Measurements from ENCODE around the gene MYO5B.

Gene MYO5B

DNA sequence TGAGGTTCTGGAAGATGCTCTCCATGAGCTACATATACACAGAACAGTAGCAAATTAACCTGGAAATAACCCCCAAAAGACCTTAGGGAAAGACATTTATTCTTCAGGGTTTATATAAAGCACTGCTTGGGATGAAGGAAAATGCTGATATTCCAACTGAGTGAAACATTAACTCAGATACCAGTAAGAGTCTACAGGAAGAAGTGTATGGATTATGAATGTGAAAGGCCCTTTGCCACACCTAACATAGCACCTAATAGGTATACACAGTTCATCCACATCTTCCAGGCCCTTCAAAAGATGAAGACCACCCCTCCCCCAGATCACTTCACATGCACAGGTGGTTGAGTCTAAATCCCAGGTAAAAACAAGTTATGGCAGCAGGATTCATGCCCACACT, 50.4 kb downstream of the MYO5B start:
- no peaks in the 10 kb centered on the region for H3K79me2 ChIP-seq (ENCODE audit: insufficient read depth, low read length)
- H3K4me2 ChIP-seq (ENCODE audit: insufficient read depth, low read length): no peak overlapping the region
- ATAC-seq (ENCODE audit: insufficient read depth, low read depth) (no peak), DNase-seq (no peak)
- H3K4me1 ChIP-seq (ENCODE audit: insufficient read depth, low read length): no peaks in the 10 kb centered on the region
- H3K9ac ChIP-seq (ENCODE audit: low read depth, low read length): no peak overlapping the region
- no peaks in the 10 kb centered on the region for H3K27me3 ChIP-seq (ENCODE audit: insufficient read depth, low read length, poor library complexity)
- H4K20me1 ChIP-seq (ENCODE audit: insufficient read depth, low read length): no peaks in the 10 kb centered on the region
- H3K36me3 ChIP-seq (ENCODE audit: insufficient read depth, low read length): no peaks in the 10 kb centered on the region
- no peaks in the 10 kb centered on the region for H3K9me3 ChIP-seq (ENCODE audit: insufficient read depth, low read length, severe bottlenecking)
- no peak overlapping the region for H2AFZ ChIP-seq (ENCODE audit: low read depth, low read length)
- H3K4me3 ChIP-seq (ENCODE audit: low read depth in 1 of 2, low read length in 2 of 2): no peak overlapping the region
- H3K27ac ChIP-seq (ENCODE audit: low read length): no peak overlapping the region
- no peak for TF ChIP-seq EZH2 (IDR thresholded peaks at IDR 0.05; ENCODE audit: borderline replicate concordance, low read depth, low read length, severe bottlenecking)
- TF ChIP-seq, protein P1, sequence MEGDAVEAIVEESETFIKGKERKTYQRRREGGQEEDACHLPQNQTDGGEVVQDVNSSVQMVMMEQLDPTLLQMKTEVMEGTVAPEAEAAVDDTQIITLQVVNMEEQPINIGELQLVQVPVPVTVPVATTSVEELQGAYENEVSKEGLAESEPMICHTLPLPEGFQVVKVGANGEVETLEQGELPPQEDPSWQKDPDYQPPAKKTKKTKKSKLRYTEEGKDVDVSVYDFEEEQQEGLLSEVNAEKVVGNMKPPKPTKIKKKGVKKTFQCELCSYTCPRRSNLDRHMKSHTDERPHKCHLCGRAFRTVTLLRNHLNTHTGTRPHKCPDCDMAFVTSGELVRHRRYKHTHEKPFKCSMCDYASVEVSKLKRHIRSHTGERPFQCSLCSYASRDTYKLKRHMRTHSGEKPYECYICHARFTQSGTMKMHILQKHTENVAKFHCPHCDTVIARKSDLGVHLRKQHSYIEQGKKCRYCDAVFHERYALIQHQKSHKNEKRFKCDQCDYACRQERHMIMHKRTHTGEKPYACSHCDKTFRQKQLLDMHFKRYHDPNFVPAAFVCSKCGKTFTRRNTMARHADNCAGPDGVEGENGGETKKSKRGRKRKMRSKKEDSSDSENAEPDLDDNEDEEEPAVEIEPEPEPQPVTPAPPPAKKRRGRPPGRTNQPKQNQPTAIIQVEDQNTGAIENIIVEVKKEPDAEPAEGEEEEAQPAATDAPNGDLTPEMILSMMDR (IDR thresholded peaks at IDR 0.05; ENCODE audit: borderline replicate concordance, extremely low read depth, low read length, poor library complexity, severe bottlenecking): no peak

DNA sequence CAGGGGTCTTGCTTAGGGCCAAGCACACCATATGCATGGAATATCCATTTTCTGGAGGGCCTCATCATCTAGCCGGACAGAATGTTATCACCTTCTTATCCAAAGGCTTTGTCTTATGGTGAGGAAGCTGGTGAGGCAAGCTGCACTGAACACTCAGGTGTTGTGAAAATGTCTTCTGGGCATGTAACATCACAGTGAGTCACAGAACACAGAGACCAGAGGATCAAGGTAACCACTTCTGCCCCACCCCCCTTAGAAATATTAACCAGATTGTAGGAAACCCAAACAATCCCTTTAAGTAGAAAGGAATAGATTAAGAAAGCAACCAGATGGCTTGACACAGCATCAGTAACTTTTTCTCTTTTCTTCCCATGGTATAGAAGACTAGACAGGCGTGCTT, 51.1 kb downstream of the MYO5B start:
- ATAC-seq (ENCODE audit: insufficient read depth, low read depth): no peak
- Histone ChIP-seq H3K27ac (ENCODE audit: low read length) (no peak overlapping the region), H3K4me2 (ENCODE audit: insufficient read depth, low read length) (no peak overlapping the region), H4K20me1 (ENCODE audit: insufficient read depth, low read length) (no peaks in the 10 kb centered on the region), H3K36me3 (ENCODE audit: insufficient read depth, low read length) (no peaks in the 10 kb centered on the region), H3K27me3 (ENCODE audit: insufficient read depth, low read length, poor library complexity) (no peaks in the 10 kb centered on the region), H3K4me1 (ENCODE audit: insufficient read depth, low read length) (no peaks in the 10 kb centered on the region), H2AFZ (ENCODE audit: low read depth, low read length) (no peak overlapping the region), H3K9ac (ENCODE audit: low read depth, low read length) (no peak overlapping the region), H3K4me3 (ENCODE audit: low read depth in 1 of 2, low read length in 2 of 2) (no peak overlapping the region), H3K79me2 (ENCODE audit: insufficient read depth, low read length) (no peaks in the 10 kb centered on the region), H3K9me3 (ENCODE audit: insufficient read depth, low read length, severe bottlenecking) (no peaks in the 10 kb centered on the region)
- no peak for TF ChIP-seq EZH2 (IDR thresholded peaks at IDR 0.05; ENCODE audit: borderline replicate concordance, low read depth, low read length, severe bottlenecking)
- TF ChIP-seq, protein P1 (IDR thresholded peaks at IDR 0.05; ENCODE audit: borderline replicate concordance, extremely low read depth, low read length, poor library complexity, severe bottlenecking): no peak
- no peak for DNase-seq

DNA sequence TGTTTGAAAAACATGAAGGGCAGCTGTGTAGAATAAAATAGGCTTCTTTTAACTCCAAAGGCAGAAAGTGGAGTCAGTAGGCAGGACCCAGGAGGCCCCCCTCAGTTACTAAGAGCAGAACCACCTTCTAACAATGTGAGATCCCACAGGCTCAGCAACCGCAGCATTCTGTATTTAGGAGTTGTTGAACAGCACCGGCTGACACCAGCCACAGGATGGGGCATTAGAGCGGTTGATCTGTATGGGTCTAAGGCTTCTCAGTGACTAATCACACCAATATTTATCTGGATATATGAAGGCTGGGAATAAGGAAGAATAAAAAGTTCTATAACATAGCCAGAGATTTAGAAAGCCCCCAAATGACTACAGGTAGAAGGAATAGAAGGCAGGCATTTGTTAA, 51.7 kb downstream of the MYO5B start:
- no peak overlapping the region for H3K4me2 ChIP-seq (ENCODE audit: insufficient read depth, low read length)
- H4K20me1 ChIP-seq (ENCODE audit: insufficient read depth, low read length): no peaks in the 10 kb centered on the region
- no peaks in the 10 kb centered on the region for H3K79me2 ChIP-seq (ENCODE audit: insufficient read depth, low read length)
- H3K27me3 ChIP-seq (ENCODE audit: insufficient read depth, low read length, poor library complexity): no peaks in the 10 kb centered on the region
- H3K36me3 ChIP-seq (ENCODE audit: insufficient read depth, low read length): no peaks in the 10 kb centered on the region
- no peaks in the 10 kb centered on the region for H3K4me1 ChIP-seq (ENCODE audit: insufficient read depth, low read length)
- H3K4me3 ChIP-seq (ENCODE audit: low read depth in 1 of 2, low read length in 2 of 2): no peak overlapping the region
- H3K9me3 ChIP-seq (ENCODE audit: insufficient read depth, low read length, severe bottlenecking): no peaks in the 10 kb centered on the region
- H3K27ac ChIP-seq (ENCODE audit: low read length): no peak overlapping the region
- H3K9ac ChIP-seq (ENCODE audit: low read depth, low read length): no peak overlapping the region
- H2AFZ ChIP-seq (ENCODE audit: low read depth, low read length): no peak overlapping the region
- ATAC-seq (ENCODE audit: insufficient read depth, low read depth) (no peak), DNase-seq (no peak)
- no peak for TF ChIP-seq EZH2 (IDR thresholded peaks at IDR 0.05; ENCODE audit: borderline replicate concordance, low read depth, low read length, severe bottlenecking)
- TF ChIP-seq, protein P1 (IDR thresholded peaks at IDR 0.05; ENCODE audit: borderline replicate concordance, extremely low read depth, low read length, poor library complexity, severe bottlenecking): no peak

Data from DND-41 (cell line).